ENCODE measurements around the gene ACOD1.

DNA sequence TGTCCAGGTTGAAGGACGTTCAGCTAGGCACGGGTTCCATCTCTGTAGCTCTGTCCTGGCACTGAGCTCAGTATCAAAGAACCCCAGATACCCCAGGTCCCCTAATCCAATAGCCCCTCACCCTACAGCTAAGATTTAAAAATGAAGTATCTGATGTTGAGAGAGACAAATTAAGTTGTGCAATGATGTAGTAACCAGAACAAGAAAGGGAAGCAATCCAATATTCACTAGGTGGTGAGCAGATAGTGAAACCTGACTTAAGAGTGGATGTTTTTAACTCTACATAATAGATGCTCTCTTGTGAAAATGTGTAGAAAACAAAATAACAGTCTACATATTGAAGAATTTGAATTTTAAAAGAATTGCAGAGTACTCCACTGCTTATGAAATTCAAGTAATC lies 1.8 kb downstream of the ACOD1 start:
- TF ChIP-seq CTCF (conservative IDR thresholded peaks at IDR 0.05) (no peak), EZH2 (IDR thresholded peaks at IDR 0.05; ENCODE audit: low read depth) (no peak)

All from PC-9 (cell line).